T47D (cell line): Measurements from ENCODE around the gene CTU1.

Experiments used
- DNase-seq, 2 experiments: peaks; one replicate each; pipeline versions ENCODE4 v3.0.0 to v3.0.0-alpha.2; 2011 to 2012; ENCODE audit warnings: low read depth in 1 of 2, low spot score in 1 of 2
- JUND ChIP-seq: IDR thresholded peaks from 2 replicates; pipeline ENCODE4 v1.6.1; 2012; ENCODE audit warnings: low read depth
- in situ Hi-C: cut with HindIII; loops from 2 replicates; pipeline ENCODE4 v1.10.0; 2016; ENCODE audit warnings: low sequenced_read_pairs, low pct_unique_long_range_greater_than_20kb

The CTU1 gene

DNA sequence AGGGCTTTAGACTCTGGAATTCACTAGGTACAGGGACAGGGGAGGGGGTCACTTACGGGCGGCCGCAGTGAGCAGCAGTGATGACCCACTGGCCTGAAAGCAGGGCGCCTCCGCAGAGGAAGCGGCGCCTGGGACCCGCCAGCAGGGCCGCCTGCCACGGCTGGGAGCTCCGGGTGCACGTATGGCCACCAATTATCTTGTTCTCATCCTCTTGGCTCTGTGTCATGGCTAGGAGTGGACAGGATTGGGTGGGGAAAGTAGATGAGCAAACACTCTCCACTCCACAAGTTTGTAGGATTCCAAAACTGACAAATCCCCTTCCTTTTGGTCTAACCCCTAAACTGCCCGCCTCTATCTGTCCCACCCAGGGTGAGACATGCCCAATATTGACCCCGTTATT, 26.7 kb downstream of the CTU1 start:
- in situ Hi-C loops = no loop called here
- DNase-seq = no peak
- TF ChIP-seq JUND = no peak

DNA sequence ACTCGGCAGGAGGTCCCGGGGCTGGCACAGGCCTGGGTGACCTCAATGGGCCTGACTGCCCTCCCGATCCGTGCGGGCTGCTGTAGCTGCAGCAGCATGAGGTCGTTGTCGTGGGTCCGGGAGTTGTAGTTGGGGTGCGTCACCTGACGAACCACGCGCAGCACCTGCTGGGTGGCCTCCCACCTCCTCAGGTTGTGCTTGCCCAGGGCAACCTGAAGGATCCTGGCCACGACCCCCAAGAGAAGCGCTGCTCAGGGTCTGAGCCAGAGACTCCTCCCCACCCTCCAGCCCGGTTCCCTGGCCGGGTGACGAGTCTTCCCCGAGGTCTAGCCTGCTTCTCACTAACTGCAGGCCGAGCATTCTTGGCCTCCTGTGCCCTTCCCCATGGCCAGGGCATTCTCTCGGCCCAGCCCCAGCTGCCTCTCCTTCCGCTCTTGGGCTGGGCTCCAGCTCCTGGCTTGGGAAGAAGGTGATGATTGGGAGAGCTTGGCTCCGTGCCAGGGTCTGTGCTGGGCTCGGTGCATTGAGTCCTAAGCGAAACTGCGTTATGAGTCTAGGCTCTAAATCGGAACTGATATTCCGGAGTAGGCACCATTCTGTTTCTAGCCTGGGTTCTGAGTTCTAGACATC, 28.6 kb downstream of the CTU1 start:
- in situ Hi-C loops = no loop called here
- no peak for DNase-seq
- no peak for TF ChIP-seq JUND

- TF ChIP-seq JUND = no peak
- DNase-seq = no peak
- in situ Hi-C loops = no loop called here
Observed at GRCh38 chr19:51078731-51079130, 29.5 kb downstream of the CTU1 start.

DNA sequence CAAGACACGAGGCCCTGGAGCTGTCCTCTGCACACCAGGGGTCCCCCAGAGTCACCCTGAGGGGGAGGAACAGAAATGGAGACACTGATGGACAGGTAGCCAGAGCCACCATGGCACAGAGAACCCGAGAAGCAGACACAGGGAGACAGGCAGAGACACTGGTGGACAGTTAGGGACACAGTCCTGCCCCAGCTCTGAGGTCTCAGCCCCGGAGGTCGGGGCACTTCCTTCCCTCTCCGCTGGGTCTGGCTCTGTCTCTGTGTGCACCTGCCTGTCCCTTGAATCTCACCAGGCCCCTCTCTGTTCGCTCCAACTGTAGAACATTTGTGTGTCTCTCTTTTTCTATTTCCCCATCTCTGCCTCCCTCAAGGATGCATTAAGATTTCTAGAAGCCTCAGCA, 30.1 kb downstream of the CTU1 start:
- TF ChIP-seq JUND = no peak
- DNase-seq = no peak
- in situ Hi-C loops = no loop called here

- in situ Hi-C loops = no loop called here
- DNase-seq = no peak
- TF ChIP-seq JUND = no peak
Observed at GRCh38 chr19:51076631-51077213, 31.5 kb downstream of the CTU1 start.

- no peak for DNase-seq
- TF ChIP-seq JUND = no peak
- in situ Hi-C loops = no loop called here
Observed at GRCh38 chr19:51075998-51076397, 32.2 kb downstream of the CTU1 start.

GRCh38 chr19:51071095-51071405, 37.2 kb downstream of the CTU1 start:
- DNase-seq = peak in 1 of 2 experiments; percentile 98
- TF ChIP-seq JUND = peak; percentile 83
- in situ Hi-C loops = no loop called here

DNA sequence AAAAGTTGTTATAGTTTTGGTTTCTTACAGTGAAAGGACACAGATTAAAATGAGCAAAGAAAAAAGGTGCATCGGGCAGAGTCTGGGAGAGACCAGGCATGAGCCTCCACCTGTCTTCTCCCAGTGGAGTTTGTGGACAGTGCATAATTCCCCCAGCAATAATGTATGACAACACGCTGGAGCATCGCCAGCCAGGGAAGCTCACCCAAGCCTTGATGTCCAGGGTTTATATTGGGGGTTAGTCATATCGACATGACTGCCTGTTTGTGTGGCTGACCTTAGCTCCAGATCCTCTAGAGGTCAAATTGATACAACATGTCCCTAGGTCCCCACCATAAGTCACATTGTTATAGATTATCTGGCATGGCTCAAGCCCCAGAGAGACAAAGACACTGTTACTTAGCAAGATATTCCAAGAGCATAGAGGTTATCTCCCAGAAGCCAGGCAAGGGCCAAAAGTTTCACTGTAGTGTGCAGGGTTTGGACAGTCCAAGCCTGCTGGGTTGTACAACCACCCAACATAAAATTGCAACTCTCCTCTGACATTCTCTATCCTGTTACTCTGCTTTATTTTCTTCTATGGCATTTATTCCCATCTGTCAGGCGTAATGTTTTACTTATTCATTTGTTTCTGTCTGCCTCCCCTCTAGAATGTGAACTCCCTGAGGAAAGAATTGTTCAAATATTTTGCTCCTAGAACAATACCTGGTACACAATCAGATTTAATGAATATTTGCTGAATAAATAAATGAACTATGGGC, 37.7 kb downstream of the CTU1 start:
- no peak for TF ChIP-seq JUND
- in situ Hi-C loops = no loop called here
- peak; percentile 32 to 69 for DNase-seq

DNA sequence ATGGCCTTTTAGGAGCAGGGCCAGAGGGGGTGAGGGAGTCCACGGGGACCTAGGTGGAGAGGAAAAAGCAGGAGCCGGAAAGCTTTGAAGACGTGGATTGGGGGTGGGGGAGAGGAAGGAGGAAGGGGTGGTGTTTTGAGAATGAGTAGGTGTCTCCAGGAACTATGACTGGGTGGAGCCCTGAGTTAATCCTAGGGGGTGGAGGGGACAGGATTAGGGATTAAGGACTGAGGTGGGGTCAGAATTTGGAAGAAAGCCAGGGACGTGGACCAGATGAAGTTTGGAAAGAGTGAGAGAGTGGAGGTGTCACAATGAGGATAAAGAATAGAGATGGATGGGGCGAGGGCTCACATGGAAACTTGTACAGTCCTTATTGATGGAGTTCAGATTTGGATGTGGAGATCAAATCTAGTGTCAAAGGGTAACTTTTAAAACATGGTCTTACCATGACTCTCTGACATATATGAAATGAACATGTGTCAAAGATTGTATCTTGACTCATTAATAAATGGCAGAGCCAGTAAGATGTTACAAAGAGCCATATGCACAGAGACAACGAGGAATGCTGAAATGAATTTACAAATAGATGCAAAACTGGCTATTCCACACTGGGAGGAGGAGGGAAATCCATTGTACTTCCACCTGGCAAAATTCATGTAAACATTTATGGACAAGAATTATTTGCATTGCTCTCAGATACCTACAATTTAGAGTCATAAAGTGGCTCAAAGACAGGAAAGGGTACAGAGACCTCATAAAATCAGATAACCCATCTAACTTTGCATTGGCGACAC, 41.6 kb downstream of the CTU1 start:
- in situ Hi-C loops = no loop called here
- DNase-seq = peak in 1 of 2 experiments; percentile 70

GRCh38 chr19:51065221-51065960, 42.8 kb downstream of the CTU1 start:
- no peak for DNase-seq
- TF ChIP-seq JUND = no peak
- in situ Hi-C loops = no loop called here

More for the DNA sequence above, 41.6 kb downstream of the CTU1 start:
- no peak for TF ChIP-seq JUND

DNA sequence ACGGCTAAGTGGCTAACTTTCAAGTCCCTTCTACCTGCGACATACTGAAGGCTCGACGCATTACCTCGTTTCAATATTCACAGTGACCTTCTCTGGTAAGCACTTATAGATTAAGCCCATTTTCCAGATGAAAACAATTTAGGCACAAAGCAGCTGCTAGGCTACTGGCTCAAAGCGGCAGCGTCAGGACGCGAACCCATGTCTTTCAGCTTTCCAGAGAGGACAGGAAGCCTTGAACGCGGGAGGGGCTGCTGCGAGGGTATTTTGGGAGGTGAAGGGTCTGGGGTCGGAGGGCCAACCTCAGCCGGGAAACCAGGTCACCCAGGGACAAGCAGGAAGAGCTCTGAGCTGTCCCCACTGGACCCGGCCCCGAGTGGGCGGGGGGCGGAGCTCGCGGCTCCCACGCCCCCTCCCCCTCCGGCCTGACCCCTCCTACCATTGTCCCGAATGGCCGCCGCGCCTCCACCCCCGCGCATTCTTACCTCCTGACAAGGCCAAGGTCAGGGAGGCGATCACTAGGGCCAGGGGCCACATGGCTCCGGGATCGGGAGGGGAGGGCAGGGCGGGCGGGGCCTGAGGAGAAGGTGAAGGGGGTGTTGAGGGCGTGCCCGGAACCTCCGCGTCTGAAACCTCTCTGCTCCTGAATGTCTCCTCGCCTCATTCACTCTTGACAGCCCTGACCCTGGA, 43.5 kb downstream of the CTU1 start, which contains the start of gene KLK13:
KLK13 (minus strand) TSS at position 559 of the 687 bp plus-strand sequence; CDS start at position 534, 25 bp downstream.
- in situ Hi-C loops = no loop called here
- TF ChIP-seq JUND = no peak
- DNase-seq = peak in 1 of 2 experiments; percentile 36
